MM.1S (cell line): Measurements from ENCODE around the gene PI4KA.
"Not testable (repeated sequence)": the region's sequence is repeated elsewhere in the genome, so short reads cannot be mapped to it uniquely, and the experiment has no call there.

Source experiments
- CTCF ChIP-seq: fragments of 300-600 bp; sonication (generic); IDR thresholded peaks from 2 replicates; pipeline ENCODE4 v1.5.1; 2016; ENCODE audit warnings: antibody characterized with exemption, low read length, mixed read lengths
- EZH2 ChIP-seq: fragments of 300-600 bp; sonication (generic); optimal IDR thresholded peaks from 2 replicates; pipeline ENCODE3; 2017; ENCODE audit warnings: low read depth, mild to moderate bottlenecking, antibody characterized with exemption, low read length, mixed read lengths

GRCh38 chr22:20717213-20717866, 141.3 kb downstream of the PI4KA start:
- not testable (repeated sequence) for TF ChIP-seq CTCF, EZH2
